Testis (tissue), 3 donors: ENCODE measurements around the gene PM20D1. TPM values are rescaled to one million over a fixed set of nuclear protein-coding genes. Genes with fewer than 3 reads are reported as not detected.

Source experiments
- DNase-seq: peaks from one replicate; pipeline ENCODE4 v3.0.0-alpha.2; 2019
- H3K27ac ChIP-seq, 2 donors: fragments of 200-600 bp; sonication (generic); one replicate each; pipeline ENCODE4 v1.5.1; 2019
- H3K27me3 ChIP-seq: fragments of 200-600 bp; sonication (generic); one replicate; pipeline ENCODE4 v1.5.1; 2019
- H3K36me3 ChIP-seq: fragments of 200-600 bp; sonication (generic); one replicate; pipeline ENCODE4 v1.5.1; 2017; ENCODE audit warnings: low read depth; ENCODE audit errors: missing control alignments
- H3K4me1 ChIP-seq: fragments of 200-600 bp; sonication (generic); one replicate; pipeline ENCODE4 v1.5.1; 2019
- H3K4me3 ChIP-seq, 2 donors: fragments of 200-600 bp; sonication (generic); one replicate each; pipeline ENCODE4 v1.5.1; 2017 to 2019
- H3K9me3 ChIP-seq: fragments of 200-600 bp; sonication (generic); one replicate; pipeline ENCODE4 v1.5.1; 2017
- POLR2A ChIP-seq: fragments of 450-650 bp; IDR thresholded peaks from one replicate; pipeline ENCODE4 v1.6.1; 2017; ENCODE audit warnings: antibody characterized with exemption, mild to moderate bottlenecking, moderate library complexity
- WGBS, 2 donors: methylation state at CpG; one replicate each; pipeline ENCODE4 v1.1.5; 2018; 5-methylcytosine and 5-hydroxymethylcytosine counted together
- intact Hi-C: fragments of 100-400 bp; cut with DNase I; formaldehyde crosslinking; loops from one replicate; pipeline ENCODE4 v1.15.1; 2023; ENCODE audit warnings: low total_unique reads
- polyA plus RNA-seq: library from polyadenylated mRNA; stranded (reverse); fragments of 350-450 nt; fragmentation: Illumina TruSeq; extraction: RNeasy Lipid Tissue Mini Kit (QIAGEN cat#74804); gene quantifications from one replicate; pipeline ENCODE4 v1.2.3, GENCODE V29; 2014; ENCODE audit warnings: low read depth, low replicate concordance; ENCODE audit not compliant: insufficient read depth
- total RNA-seq, 2 donors: library from RNA; depleted of rRNA; stranded (reverse); fragments of >200 nt; gene quantifications; one replicate each; pipeline ENCODE4 v1.2.3, GENCODE V29; 2016
- TF ChIP-seq, protein P1 (sequence below), 3 experiments: fragments of 450-650 bp in 2 of 3; fragments of 200-600 bp in 1 of 3; sonication (generic) in 1 of 3; IDR thresholded peaks; one replicate each; pipeline ENCODE4 v1.5.1; 2016 to 2019; ENCODE audit warnings: antibody characterized with exemption in 3 of 3, mild to moderate bottlenecking in 2 of 3, moderate library complexity in 1 of 3

Gene PM20D1
- total and polyA plus RNA-seq, 3 donors from 2014 or later = 0.71 to 1.7 (median 0.81) TPM

DNA sequence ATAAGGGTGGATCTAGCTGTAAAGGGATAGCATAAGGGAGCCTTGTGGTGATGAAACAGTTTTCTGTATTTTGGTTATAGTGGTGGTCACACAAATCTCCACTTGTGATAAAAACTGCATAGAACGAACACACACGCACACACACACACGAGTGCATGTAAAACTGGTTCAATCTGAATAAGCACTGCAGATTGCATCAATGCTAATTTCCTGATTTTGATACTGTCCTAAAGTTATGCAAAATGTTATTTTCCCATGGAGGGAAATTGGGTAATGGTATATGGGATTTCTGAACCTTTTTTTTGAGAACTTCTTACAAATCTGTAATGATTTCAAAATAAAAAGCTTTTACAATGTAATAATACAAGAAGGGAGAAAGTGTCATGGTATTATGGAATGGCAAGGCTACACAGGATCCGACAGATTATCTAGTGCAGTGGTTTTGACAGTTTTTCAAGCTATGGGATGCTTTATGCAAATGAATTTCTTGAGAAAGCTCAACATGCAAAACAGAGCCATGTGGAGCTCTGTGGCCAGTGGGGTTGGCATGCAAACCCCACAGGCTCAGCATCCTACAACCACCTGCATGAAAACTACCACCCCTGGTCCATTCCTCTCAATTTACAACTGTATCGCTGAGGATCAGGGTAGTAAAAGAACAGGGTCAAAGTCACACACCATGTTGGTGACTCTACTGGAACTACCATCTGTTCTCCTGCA, 55.8 kb downstream of the PM20D1 start:
- Histone ChIP-seq H3K36me3 (no peaks in the 10 kb centered on the region), H3K9me3 (no peaks in the 10 kb centered on the region), H3K27me3 (no peaks in the 10 kb centered on the region), H3K27ac (no peak overlapping the region), H3K4me1 (no peaks in the 10 kb centered on the region), H3K4me3 (no peak overlapping the region)
- WGBS, 2 donors = 65 to 74% methylated on average over 5 of the region's 5 CpGs
- TF ChIP-seq, protein P1, sequence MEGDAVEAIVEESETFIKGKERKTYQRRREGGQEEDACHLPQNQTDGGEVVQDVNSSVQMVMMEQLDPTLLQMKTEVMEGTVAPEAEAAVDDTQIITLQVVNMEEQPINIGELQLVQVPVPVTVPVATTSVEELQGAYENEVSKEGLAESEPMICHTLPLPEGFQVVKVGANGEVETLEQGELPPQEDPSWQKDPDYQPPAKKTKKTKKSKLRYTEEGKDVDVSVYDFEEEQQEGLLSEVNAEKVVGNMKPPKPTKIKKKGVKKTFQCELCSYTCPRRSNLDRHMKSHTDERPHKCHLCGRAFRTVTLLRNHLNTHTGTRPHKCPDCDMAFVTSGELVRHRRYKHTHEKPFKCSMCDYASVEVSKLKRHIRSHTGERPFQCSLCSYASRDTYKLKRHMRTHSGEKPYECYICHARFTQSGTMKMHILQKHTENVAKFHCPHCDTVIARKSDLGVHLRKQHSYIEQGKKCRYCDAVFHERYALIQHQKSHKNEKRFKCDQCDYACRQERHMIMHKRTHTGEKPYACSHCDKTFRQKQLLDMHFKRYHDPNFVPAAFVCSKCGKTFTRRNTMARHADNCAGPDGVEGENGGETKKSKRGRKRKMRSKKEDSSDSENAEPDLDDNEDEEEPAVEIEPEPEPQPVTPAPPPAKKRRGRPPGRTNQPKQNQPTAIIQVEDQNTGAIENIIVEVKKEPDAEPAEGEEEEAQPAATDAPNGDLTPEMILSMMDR (IDR thresholded peaks at IDR 0.05) = no peak
- no peak for TF ChIP-seq POLR2A
- DNase-seq = no peak
- intact Hi-C loops = loop anchor here (10.0 kb wide), 1 partner anchor 181 kb away; no protein-coding TSS in a partner anchor

DNA sequence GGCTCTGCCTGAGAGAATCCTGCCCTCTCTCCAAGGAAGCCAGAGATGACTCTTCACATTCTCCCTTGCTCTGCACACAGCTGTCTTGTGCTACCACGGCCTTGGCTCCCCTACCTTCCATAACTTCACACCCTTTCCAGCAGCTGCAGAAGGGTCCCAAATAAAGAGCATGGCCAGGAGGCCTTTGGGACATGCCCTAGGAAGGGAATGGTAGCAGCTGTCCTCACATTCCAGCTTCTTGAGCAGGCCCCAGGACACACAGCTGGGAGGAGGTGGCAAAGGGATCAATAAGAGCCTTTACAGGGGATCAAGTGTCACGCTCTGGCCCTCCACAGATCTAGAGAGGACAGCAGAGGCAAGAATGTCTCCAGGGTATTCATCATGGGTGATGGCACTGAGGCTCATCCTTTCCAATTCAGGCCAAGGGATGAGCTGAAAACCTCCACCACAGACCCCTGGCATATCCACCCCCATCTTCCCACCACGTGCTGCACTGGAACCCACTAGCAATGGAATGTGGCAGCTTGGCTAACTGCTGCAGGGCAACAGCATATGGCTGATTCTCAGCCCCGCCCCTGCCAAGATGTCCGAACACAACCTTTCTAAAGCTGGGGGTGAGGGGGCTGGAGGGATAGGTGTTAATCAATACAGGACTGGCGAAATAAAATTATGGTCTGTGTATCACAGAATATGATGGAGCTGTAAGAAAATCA, 56.8 kb downstream of the PM20D1 start:
- TF ChIP-seq, protein P1 (IDR thresholded peaks at IDR 0.05) = no peak
- TF ChIP-seq POLR2A = no peak
- H3K4me3 ChIP-seq = no peak overlapping the region
- no peaks in the 10 kb centered on the region for H3K27me3 ChIP-seq
- H3K9me3 ChIP-seq = no peaks in the 10 kb centered on the region
- DNase-seq = no peak
- no peak overlapping the region for H3K27ac ChIP-seq
- intact Hi-C loops = loop anchor here (10.0 kb wide), 1 partner anchor 182 kb away; no protein-coding TSS in a partner anchor
- 67 to 72% methylated on average over 5 to 6 of the region's 6 CpGs for WGBS, 2 donors
- no peaks in the 10 kb centered on the region for H3K4me1 ChIP-seq
- H3K36me3 ChIP-seq = no peaks in the 10 kb centered on the region

DNA sequence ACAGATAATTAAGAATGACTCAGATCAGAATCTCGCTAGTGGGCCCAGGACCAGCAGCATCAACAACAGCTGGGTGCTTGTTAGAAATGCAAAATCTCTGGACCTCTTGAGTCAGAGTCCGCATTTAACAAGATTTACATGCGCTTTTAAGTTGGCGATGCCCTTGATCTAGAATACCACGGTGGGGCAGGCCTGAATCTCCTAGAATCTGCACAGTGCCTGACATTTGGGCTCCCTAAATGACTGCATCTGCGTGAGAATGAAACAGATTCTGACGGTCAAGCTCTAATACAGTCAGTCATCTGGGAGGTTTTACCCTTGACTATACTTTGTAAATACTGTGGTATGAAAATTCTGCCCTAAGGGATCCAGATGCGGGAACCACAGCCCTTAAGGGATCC, 57.5 kb downstream of the PM20D1 start:
- DNase-seq = no peak

DNA sequence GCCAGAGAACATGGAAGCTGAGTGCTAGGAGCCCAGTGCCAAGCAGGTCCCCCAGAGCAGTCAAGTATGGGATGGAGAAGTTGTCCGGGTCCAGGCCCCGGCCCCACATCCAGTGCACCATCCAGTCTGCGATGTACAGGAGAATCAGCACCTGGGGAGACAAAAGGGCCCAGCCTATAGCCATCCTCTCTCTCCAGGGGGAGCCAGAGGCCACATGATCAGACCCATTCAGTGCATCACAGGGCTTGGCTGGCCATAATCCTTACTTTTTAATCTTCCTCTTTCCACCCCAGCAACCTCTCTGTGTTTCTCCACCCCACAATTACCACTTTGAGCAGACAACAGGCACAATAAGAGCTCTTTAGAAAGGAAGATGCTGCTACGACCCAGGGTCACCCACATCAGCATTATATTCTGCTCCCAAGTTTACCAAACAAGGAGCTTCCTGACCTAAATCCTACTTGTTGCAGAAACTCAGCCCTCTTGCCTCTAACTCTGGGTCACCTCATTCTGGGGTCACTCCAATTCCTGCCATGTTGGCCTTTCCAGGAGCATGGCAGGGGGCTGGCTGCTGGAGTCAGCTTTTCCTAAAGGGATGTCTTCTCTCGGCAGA, 58.3 kb downstream of the PM20D1 start:
- Histone ChIP-seq H3K9me3 (no peaks in the 10 kb centered on the region), H3K36me3 (no peaks in the 10 kb centered on the region), H3K27me3 (no peaks in the 10 kb centered on the region), H3K4me3 (no peak overlapping the region), H3K27ac (no peak overlapping the region), H3K4me1 (no peaks in the 10 kb centered on the region)
- TF ChIP-seq POLR2A = no peak
- TF ChIP-seq, protein P1 (IDR thresholded peaks at IDR 0.05) = peak; percentile 40 to 70 (median 51)
- intact Hi-C loops = loop anchor here (10.0 kb wide), 1 partner anchor 183 kb away; no protein-coding TSS in a partner anchor
- WGBS, 2 donors = 63 to 69% methylated on average over 5 of the region's 5 CpGs
- peak; percentile 79 for DNase-seq

More for the DNA sequence above, 57.5 kb downstream of the PM20D1 start:
- Histone ChIP-seq H3K27ac (no peak overlapping the region), H3K4me3 (no peak overlapping the region), H3K4me1 (no peaks in the 10 kb centered on the region), H3K36me3 (no peaks in the 10 kb centered on the region), H3K9me3 (no peaks in the 10 kb centered on the region), H3K27me3 (no peaks in the 10 kb centered on the region)
- no peak for TF ChIP-seq POLR2A
- TF ChIP-seq, protein P1 (IDR thresholded peaks at IDR 0.05) = no peak
- 83 to 86% methylated on average over 8 of the region's 8 CpGs for WGBS, 2 donors
- intact Hi-C loops = loop anchor here (10.0 kb wide), 1 partner anchor 182 kb away; no protein-coding TSS in a partner anchor
